Stomach smooth muscle (tissue), 2 donors: ENCODE results near the gene LARGE2.
A peak's percentile ranks its signal among the peaks of the same experiment; 100 is the strongest.
"Not testable (repeated sequence)": the region's sequence is repeated elsewhere in the genome, so short reads cannot be mapped to it uniquely, and the experiment has no call there.

Source experiments
- H3K27ac ChIP-seq: one replicate; pipeline ENCODE4 v1.7.0; 2013; ENCODE audit warnings: mild to moderate bottlenecking, low read length, inconsistent platforms
- H3K27me3 ChIP-seq, 2 donors: one replicate each; pipeline ENCODE4 v1.7.0; 2013; ENCODE audit warnings: low read length in 2 of 2; ENCODE audit not compliant: insufficient read depth in 2 of 2, control insufficient read depth in 1 of 2
- H3K36me3 ChIP-seq, 2 donors: one replicate each; pipeline ENCODE4 v1.7.0; 2013; ENCODE audit warnings: low read length in 2 of 2; ENCODE audit not compliant: control insufficient read depth in 2 of 2, insufficient read depth in 2 of 2
- H3K4me1 ChIP-seq: one replicate; pipeline ENCODE4 v1.7.0; 2013; ENCODE audit warnings: low read length; ENCODE audit not compliant: control insufficient read depth, insufficient read depth
- H3K4me3 ChIP-seq, 2 donors: one replicate each; pipeline ENCODE4 v1.7.0; 2013; ENCODE audit warnings: low read length in 2 of 2
- H3K9ac ChIP-seq, 2 donors: one replicate each; pipeline ENCODE4 v1.7.0; 2013; ENCODE audit warnings: low read length in 2 of 2, mild to moderate bottlenecking in 1 of 2
- H3K9me3 ChIP-seq, 2 donors: one replicate each; pipeline ENCODE4 v1.7.0; 2013; ENCODE audit warnings: low read length in 2 of 2; ENCODE audit not compliant: control insufficient read depth in 2 of 2
- donor health status: healthy.
- donor health status: Pancreatic carcinoma.

Gene LARGE2

DNA sequence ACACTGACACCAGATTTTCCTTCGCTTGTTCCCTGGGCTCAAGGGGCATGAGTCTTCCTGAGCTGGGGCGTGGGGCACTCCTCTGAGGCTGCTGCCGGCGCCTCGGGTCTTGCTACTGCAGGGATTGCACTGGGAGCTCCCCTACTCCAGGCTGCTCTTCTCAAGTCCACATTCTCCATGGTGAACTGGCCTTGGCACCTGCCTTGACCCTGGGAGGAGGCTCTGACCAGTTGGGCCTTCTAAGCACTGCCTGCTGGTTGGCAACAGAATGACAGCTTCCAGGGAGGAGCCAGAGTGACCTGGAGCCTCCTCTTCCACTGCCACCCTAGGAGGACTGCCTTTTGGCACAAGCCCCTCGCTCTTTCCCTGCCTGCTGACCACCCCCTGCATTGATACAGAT is 24.9 kb upstream of the LARGE2 start:
- Histone ChIP-seq H3K27ac (no peak overlapping the region), H3K36me3 (no peaks in the 10 kb centered on the region), H3K4me3 (no peak overlapping the region), H3K9ac (no peak overlapping the region), H3K27me3 (no peaks in the 10 kb centered on the region), H3K4me1 (peaks cover 21% of the 10 kb centered on the region), H3K9me3 (no peaks in the 10 kb centered on the region)

DNA sequence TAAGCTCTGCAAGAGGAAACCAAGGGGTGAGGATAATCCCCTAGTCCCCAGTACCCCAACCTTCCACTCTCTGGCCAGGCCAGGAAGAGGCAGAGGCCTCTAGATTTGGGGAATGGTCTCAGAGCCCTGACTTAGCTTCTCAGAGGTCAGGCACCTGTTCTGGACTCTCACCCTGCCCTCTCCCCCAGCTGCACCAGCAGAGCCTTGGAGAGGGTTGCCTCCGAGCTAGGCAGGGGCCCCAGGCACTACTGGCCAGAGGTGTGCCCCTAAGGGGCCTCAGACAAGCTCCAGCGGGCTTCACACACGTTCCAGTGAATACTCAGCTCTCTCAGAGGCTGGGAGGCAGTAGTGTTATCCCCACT is 23.4 kb upstream of the LARGE2 start:
- Histone ChIP-seq H3K27me3 (no peaks in the 10 kb centered on the region), H3K4me1 (peaks cover 21% of the 10 kb centered on the region), H3K9ac (peak overlapping the region in 1 of 2 donors; percentile 13), H3K36me3 (peaks cover 0 to 7% of the 10 kb centered on the region in 2 donors), H3K27ac (no peak overlapping the region), H3K9me3 (no peaks in the 10 kb centered on the region), H3K4me3 (peak overlapping the region; percentile 57 to 80)

DNA sequence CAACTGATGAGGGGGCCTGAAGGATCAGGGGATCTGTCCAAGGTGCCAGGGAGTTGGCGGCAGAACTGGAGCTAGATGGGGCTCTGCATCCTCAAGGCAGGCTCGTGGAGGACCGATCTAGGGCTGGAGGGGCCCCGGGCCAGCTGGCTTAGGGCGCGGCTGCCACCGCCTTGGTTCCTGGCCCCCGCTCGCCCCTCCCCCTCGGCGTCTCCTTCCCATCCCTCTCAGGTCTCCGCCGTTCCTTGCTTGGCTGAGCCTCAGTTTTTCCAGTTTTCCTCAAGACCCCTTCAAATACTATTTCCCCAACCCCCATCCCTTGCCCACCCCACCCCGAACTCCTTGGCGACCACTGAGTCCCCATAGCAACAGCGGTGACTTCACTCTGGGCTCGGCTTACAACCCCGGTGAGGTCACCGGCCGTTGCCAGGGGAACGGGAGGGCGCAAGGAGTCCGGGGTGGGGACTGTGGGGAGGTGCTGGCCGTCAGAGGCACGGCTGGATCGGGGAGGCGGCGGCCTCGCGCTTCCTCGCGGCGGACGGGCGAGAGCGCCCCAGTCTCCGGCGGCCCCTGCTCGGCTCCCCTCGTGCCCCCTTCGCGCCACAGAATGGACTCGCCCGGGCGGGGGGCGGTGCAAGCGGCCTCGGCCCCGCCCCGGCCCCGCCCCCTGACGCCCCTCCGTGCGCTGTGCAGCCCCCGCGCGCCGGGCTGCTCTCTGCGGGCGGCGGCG is 22.8 kb upstream of the LARGE2 start:
- H3K9ac ChIP-seq, result peak overlapping the region in 1 of 2 donors; percentile 13
- no peaks in the 10 kb centered on the region for H3K27me3 ChIP-seq
- H3K36me3 ChIP-seq, result peaks cover 0 to 10% of the 10 kb centered on the region in 2 donors
- H3K9me3 ChIP-seq, result no peaks in the 10 kb centered on the region
- H3K4me3 ChIP-seq, result peak overlapping the region; percentile 57 to 80
- H3K27ac ChIP-seq, result no peak overlapping the region
- peaks cover 21% of the 10 kb centered on the region for H3K4me1 ChIP-seq

DNA sequence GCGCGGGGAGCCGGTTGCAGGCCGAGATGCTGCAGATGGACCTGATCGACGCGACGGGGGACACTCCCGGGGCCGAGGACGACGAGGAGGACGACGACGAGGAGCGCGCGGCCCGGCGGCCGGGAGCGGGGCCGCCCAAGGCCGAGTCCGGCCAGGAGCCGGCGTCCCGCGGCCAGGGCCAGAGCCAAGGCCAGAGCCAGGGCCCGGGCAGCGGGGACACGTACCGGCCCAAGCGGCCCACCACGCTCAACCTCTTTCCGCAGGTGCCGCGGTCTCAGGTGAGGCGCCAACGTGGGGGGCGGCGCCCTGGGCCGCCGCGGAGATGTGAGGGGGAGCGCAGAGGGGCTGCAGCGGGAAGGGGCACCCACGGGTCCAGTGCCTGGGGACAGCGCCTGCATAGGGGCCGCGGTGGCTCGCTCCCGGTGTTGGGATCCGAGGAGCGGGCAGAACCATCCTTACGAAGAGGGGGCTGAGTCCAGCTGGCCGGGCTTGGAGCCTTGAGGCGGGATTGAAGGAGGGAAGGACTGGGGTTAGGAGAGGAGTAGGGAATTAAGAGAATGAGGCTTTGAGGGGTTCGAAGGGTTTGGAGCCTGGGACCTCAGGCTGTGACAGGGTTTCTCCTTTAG is 22.2 kb upstream of the LARGE2 start:
- Histone ChIP-seq H3K36me3 (peaks cover 0 to 12% of the 10 kb centered on the region in 2 donors), H3K9ac (peak overlapping the region; percentile 50 to 69), H3K4me3 (peak overlapping the region; percentile 57 to 80), H3K4me1 (peaks cover 21% of the 10 kb centered on the region)
- H3K9me3 ChIP-seq, H3K27me3 ChIP-seq, H3K27ac ChIP-seq: not testable (repeated sequence)

DNA sequence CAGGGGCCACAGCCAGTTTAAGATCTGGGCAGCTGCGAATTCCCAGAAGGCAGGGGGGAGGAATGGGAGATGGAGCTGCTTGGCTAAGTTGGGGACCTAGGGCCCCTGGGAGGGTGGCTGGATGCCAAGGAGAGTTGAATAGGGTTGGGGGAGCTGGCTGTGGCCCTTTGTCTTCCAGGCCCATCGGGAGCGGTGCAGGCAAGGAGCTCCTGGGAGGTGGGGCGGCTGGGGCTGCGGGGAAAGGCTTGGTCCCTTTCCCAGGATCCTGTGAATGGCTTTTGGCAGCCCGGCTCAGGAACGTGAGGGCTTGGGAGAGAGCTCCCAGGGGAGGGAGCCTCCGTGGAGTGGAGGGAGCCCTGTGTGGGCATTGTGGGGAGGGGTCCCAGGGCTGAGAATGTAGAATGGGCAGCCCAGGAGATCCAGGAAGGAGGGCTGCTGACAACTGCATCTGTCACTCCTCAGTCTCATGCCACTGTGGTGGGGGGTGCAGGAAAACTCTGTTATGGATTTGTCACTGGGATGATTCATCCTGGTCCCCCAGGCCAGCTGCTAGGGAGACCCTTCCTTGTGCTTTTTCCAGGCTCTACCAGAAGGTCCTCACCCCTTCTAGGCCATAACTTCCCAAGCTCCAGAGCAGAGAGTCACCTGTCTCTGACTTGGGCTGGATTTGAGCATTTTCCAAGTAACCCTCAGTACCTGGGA is 21.4 kb upstream of the LARGE2 start:
- no peaks in the 10 kb centered on the region for H3K9me3 ChIP-seq
- H3K9ac ChIP-seq, result peak overlapping the region; percentile 50 to 69
- peak overlapping the region; percentile 57 to 80 for H3K4me3 ChIP-seq
- H3K36me3 ChIP-seq, result peaks cover 0 to 12% of the 10 kb centered on the region in 2 donors
- H3K4me1 ChIP-seq, result peaks cover 21% of the 10 kb centered on the region
- no peak overlapping the region for H3K27ac ChIP-seq
- H3K27me3 ChIP-seq, result no peaks in the 10 kb centered on the region

DNA sequence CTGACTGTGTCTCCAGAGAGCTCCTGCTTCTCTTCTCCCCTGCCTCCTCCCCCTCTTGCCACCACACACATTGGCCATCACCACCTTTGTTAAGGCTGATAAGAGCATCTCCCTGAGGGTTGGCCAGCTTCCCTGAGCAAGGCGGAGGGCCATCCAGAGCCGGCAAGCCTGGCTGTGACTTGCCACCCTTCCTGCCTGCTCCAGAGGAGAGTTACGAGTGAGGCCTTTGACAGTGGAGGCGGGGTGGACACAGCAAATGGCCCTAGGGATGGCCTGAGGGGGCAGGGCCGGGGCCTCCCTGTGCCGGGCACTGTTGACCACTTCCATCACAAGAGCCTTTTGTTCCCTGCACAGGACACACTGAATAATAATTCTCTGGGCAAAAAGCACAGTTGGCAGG is 20.8 kb upstream of the LARGE2 start:
- H3K9ac ChIP-seq, result no peak overlapping the region
- H3K9me3 ChIP-seq, result no peaks in the 10 kb centered on the region
- H3K27me3 ChIP-seq, result no peaks in the 10 kb centered on the region
- peaks cover 0 to 12% of the 10 kb centered on the region in 2 donors for H3K36me3 ChIP-seq
- H3K27ac ChIP-seq, result no peak overlapping the region
- no peak overlapping the region for H3K4me3 ChIP-seq
- H3K4me1 ChIP-seq, result peaks cover 21% of the 10 kb centered on the region

DNA sequence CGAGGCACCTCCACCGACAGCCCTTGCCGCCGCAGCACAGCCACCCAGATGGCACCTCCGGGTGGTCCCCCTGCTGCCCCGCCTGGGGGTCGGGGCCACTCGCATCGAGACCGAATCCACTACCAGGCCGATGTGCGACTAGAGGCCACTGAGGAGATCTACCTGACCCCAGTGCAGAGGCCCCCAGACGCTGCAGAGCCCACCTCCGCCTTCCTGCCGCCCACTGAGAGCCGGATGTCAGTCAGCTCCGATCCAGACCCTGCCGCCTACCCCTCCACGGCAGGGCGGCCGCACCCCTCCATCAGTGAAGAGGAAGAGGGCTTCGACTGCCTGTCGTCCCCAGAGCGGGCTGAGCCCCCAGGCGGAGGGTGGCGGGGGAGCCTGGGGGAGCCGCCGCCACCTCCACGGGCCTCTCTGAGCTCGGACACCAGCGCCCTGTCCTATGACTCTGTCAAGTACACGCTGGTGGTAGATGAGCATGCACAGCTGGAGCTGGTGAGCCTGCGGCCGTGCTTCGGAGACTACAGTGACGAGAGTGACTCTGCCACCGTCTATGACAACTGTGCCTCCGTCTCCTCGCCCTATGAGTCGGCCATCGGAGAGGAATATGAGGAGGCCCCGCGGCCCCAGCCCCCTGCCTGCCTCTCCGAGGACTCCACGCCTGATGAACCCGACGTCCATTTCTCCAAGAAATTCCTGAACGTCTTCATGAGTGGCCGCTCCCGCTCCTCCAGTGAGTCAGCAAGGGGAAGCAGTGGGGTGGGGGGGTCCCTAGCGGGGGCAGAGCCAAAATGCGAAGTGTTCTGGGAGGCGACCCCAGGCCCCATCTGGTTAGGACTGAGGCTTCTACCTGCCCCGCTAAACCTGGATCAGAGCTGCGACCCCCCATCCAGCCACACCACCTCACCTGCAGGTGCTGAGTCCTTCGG is 19.7 kb upstream of the LARGE2 start:
- H3K4me3 ChIP-seq, result no peak overlapping the region
- peaks cover 0 to 12% of the 10 kb centered on the region in 2 donors for H3K36me3 ChIP-seq
- H3K27ac ChIP-seq, result no peak overlapping the region
- H3K27me3 ChIP-seq, result no peaks in the 10 kb centered on the region
- H3K9ac ChIP-seq, result no peak overlapping the region
- H3K4me1 ChIP-seq, result peaks cover 23% of the 10 kb centered on the region
- no peaks in the 10 kb centered on the region for H3K9me3 ChIP-seq

DNA sequence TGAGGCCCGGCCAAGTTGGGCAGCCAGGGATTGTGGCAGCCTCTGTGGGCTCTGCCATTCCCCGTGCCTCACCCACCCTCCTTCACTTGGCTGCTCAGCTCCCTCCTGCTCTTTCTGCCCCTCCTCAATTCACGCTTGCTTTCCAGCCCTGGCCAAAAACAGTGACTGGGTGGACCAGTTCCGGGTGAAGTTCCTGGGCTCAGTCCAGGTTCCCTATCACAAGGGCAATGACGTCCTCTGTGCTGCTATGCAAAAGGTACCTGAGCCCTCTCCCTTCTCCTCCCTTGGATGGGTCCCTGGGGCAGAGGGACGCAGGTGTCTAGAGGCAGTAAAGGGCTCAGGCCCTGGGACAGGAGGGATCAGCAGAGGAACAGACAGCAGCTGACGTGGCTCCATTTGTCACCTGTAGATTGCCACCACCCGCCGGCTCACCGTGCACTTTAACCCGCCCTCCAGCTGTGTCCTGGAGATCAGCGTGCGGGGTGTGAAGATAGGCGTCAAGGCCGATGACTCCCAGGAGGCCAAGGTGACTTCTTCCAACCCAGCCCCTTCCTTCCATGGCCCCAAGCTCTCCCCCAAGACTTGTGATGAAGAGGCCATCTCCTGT is 18.0 kb upstream of the LARGE2 start:
- H3K4me1 ChIP-seq, result peaks cover 20% of the 10 kb centered on the region
- H3K27ac ChIP-seq, result no peak overlapping the region
- no peaks in the 10 kb centered on the region for H3K27me3 ChIP-seq
- H3K4me3 ChIP-seq, result no peak overlapping the region
- H3K36me3 ChIP-seq, result peaks cover 0 to 12% of the 10 kb centered on the region in 2 donors
- no peak overlapping the region for H3K9ac ChIP-seq
- H3K9me3 ChIP-seq, result no peaks in the 10 kb centered on the region

DNA sequence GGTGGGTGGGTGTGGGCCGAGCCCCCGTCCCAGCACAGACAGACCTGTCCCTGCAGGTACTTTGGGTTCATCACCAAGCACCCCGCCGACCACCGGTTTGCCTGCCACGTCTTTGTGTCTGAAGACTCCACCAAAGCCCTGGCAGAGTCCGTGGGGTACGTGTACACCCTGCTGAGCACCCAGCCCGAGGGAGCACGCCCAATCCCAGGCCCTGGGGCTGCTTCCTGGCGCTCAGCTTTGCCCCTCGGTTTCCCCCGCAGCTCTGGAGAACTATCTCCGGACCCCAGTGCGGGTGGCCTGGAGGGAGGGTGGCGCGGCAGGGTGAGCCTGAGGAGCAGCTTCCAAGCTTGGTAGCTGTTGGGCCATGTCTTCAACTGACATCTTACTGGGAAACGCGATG is 17.4 kb upstream of the LARGE2 start:
- peaks cover 20% of the 10 kb centered on the region for H3K4me1 ChIP-seq
- H3K9ac ChIP-seq, result no peak overlapping the region
- no peaks in the 10 kb centered on the region for H3K27me3 ChIP-seq
- H3K36me3 ChIP-seq, result peaks cover 0 to 14% of the 10 kb centered on the region in 2 donors
- H3K9me3 ChIP-seq, result no peaks in the 10 kb centered on the region
- H3K4me3 ChIP-seq, result no peak overlapping the region
- no peak overlapping the region for H3K27ac ChIP-seq

DNA sequence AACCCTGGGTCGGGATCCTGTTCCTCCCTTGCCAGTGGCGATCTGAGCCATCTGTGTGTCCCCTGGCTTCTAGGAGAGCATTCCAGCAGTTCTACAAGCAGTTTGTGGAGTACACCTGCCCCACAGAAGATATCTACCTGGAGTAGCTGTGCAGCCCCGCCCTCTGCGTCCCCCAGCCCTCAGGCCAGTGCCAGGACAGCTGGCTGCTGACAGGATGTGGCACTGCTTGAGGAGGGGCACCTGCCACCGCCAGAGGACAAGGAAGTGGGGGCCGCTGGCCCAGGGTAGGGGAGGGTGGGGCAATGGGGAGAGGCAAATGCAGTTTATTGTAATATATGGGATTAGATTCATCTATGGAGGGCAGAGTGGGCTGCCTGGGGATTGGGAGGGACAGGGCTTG is 16.9 kb upstream of the LARGE2 start:
- H3K4me3 ChIP-seq, H3K27ac ChIP-seq, H3K9ac ChIP-seq, H3K9me3 ChIP-seq, H3K27me3 ChIP-seq: not testable (repeated sequence)
- H3K36me3 ChIP-seq, result peaks cover 3 to 18% of the 10 kb centered on the region in 2 donors
- H3K4me1 ChIP-seq, result peaks cover 16% of the 10 kb centered on the region
